GM18858 (cell line): Measurements from ENCODE around the gene PRIMA1.

Experiments
- ATAC-seq: cut with Tn5 transposase; IDR thresholded peaks from one replicate; pipeline ENCODE4 v1.9.1; 2021; ENCODE audit not compliant: unreplicated experiment

The PRIMA1 gene

DNA sequence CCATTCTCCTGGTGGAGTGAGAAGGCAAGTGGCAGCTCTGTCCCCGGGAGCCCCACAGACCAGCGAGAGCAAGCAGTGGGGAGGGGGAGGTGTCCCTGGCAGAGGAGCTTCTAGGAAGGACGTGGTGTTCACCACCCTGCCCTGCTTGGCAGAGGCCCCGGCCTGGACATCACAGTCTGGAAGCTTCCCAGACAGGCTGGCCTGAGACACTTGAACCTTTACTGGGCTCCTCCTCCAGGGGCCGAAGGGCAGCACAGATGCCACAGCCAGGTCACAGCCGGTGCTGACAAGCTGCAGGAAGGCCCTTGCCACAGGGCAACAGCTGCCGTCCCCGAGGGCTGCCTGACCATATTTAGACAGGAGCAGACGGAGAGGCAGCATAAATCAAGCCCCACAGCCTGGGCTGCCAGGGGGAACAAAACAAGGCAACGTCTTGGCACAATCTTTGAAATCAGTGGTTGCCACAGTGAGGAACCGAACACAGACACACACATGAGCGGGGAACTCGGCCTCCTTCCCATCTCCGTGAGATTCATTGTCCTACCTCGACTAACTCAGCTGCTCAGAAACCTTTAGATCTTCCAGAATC lies 28.5 kb downstream of the PRIMA1 start:
- no peak for ATAC-seq

DNA sequence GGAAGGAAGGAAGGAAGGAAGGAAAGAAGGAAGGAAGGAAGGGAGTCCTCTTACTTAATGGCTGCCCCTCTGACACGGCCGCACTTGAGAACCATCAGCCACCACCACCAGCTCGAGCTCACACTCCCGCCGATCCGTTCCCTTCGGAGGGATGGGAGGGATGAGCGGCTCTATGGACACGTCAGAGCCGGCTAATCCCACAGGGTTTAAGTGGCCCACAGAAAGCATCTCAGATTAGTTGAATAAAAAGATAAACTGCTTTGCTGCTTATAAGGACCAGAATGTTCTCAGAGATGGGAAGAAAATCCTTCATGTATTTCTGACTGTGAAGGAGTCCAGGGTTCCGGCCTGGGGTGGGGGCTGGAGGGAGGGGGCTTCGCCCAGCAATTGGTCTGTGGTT lies 31.1 kb downstream of the PRIMA1 start:
- no peak for ATAC-seq

DNA sequence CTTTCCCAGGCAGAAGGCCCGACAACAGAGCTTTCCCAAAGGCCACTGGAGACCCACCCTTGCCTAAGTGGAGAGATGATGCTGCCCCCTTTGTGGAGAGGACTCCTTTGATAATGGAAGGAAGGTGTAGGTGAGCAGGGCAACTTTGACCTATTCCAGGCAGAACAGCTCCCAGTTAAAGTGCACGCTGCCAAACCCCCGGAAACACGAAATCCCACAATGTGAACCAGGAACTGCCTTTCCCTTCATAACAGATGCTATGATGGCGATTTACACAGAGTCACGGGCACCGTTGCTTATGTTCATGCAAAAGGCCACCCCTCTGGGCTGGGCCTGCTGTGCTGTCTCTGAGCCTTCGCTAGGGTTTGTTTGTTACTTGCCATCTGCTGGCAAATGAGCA lies 34.6 kb downstream of the PRIMA1 start:
- no peak for ATAC-seq

DNA sequence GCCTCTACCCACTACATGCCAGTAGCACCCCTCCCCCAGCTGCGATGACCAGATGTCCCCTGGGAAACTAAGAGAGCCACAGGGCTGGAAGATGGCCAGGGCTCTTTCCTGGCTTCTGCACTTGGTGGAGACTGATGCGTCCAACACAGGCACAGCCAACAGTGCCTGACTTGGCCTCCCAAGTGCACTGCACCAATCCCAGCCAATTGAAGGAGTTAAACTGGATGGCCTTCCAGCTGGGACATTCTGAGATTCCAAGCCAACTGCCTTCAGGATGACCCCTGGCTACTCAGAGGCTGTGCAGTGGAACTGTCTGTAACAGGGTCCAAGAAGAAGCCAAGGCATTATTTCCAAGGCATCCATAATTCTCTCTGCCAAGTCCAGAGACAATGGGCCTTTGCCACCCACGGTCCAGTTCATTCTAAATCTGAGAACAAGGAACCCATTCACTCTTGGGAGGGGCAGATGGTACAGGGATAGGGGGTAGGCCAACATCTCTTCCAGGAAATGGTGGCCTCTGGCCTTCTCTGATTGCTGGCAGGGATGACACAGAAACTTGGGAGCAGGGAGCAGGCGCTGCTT lies 35.2 kb downstream of the PRIMA1 start:
- no peak for ATAC-seq

DNA sequence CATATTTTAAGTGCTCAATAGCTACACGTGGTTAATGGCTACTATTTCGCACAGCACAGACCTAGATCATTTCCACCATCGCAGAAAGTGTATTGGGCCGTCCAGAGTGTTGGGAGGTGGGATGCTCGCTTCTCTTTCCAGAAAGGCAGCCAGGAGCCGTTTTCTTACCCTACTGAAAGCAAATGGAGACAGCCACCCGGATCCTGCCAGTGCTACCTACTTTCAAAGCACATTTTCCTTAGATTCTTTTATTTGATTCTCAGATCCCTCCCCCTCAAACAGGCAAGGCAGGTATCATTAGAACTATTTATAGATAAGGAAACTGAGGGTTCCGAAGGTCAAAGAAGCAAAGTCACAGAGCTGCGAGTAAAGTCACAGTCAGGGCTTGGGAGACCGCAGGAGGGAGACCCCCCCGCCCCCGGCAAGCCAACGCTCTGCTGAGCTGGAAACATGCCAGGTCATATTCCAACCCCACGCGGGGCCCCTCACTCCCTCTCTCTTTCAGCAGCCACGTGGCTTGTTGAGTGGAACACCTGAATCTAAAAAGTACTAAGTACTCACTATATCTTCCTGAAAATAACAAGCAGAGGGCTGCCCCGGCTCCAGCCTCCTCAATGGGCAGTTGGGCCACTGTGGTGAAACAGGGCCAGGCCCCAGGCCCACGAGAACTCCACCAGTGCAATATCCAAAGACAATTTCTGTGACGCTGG lies 36.2 kb downstream of the PRIMA1 start:
- ATAC-seq = no peak

DNA sequence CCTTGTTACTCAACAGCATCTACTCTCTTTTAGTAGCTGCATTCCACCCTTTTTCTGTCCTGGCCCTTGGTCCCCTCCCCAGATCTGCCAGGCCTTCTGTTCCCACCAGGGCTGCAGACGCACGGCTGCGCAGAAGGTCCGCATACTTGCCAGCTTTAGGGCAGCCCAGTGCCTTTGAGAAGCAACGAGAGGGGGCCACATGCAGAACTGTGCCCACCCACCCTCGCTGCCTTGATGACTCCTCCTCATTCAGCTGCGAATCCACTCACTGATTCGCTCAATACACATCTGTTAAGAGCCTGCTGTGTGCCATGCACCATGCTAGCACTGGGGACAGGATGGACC lies 39.2 kb downstream of the PRIMA1 start:
- no peak for ATAC-seq

DNA sequence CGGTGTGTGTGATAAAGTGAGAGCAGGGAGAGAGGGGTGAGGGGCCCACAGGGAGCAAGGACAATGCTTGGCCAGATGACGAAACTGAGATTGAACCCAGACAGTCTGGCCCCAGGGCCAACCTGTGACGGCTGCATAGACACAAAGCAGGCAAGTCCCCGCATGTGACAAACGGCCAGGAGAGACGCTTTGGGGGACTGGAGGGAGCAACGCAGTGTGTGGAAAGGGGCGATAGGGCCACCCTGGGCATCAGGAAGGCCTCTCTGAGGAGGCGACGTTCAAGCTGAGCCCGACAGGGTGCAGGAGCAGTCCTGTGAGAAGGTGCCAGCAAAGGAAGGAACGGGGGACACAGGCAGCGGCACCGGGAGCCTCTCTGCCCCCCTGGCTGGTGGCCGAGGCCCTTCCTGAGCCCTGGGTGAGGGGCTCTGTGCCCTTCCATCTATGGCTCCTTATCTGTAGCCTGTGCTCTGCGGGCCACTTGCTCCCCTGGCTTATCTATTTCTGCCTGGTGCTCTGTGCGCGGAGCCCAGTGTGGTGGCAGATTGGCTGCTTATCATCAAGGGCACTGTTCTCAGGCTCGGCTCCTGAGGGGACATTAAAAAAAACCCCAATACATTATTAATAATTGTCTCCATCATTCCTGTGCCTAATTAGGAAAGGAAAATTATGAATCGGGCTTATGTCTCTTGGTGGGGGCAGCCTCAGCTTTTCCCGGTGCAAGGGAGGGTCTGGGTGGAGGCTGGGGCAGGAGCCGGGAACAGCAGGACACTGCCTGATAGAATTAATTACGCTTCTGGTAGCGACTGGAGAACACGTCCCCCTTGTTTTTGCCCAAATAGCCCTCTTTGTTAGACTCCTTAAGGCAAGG lies 39.8 kb downstream of the PRIMA1 start:
- ATAC-seq = no peak

DNA sequence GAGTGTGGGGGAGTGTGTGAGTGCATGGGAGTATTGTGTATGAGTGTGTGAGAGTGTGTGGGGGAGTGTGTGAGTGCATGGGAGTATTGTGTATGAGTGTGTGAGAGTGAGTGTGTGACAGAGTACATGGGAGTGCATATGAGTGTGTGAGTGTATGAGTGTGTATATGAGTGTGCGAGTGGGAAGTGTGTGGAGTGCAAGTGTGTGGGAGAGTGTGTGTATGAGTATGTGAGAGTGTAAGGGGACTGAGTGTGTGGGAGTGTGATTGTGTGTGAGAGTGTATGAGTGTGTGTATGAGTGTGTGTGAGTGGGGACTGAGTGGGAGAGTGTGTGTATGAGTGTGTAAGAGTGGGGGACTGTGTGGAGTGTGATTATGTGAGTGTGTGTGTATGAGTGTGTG lies 40.7 kb downstream of the PRIMA1 start:
- ATAC-seq = no peak

DNA sequence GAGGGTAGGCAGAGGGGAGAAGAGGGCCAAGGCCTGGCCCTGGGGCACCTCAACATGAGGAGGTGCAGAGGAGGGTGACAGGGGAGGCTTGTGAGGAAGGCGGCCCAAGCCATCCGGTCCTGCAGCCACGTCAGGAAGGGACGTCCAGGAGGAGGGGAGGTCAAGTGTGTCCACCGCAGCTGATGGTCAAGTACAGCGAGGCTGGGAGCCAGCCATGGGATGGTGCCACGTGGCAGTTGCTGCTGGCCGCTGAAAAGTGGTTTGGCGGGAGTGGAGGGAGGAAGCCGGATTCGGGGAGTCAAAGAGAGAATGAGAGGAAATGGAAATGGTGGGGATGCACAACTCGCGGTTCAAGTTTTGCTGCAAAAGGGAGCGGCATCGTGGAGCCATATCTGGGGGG lies 41.2 kb downstream of the PRIMA1 start:
- ATAC-seq = no peak

DNA sequence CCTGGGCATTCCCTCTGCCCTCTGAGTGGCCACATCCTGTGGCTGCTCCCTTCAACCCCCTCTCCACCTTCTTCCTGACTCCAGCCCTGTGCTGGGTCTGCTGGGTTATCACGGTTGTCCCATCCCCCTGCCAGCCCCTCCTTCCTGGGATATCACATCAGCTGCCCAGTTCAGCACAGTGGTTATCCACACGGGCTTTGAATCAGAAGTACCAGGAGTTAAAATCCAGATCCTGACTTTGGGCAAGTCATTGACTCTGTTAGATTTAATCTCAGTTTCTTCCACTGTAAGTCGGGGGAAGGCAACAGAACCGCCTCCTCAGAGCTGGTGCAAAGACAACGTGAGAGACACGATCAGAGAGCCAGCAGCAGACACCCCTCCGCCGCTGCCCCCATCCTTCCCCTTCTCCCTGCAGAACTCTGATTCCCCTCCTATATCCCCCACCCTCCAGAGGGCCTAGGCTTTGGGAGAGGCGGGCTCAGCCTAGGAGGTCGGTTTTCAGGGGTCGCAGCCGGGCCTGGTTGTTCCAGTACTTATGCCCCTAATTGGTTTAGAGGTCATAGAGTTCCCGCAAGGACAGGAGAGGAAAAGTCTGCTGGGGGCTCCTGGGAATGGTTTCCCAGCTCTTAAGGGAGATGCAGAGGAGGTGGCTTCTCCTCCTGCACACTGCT lies 42.5 kb downstream of the PRIMA1 start:
- ATAC-seq = no peak

DNA sequence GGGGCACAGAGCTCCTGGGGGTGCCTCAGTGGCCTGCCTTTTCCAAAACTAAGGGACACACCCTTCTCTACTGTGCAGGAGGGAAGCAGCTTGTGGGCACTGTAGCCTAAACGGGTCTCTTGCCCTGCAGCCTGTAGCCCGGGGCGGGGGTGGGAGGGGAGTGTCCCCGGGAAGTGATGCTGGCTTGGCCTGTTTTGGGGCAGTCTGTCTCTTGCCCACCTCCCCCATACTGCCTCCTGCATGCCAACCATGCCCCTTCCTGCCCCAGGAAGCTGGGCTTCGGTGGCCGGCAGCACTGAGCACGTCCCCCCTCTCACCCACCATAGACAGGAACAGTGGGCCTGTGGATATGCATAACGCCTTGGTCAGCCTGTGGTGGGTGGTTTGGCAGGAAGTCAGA lies 43.4 kb downstream of the PRIMA1 start:
- no peak for ATAC-seq

DNA sequence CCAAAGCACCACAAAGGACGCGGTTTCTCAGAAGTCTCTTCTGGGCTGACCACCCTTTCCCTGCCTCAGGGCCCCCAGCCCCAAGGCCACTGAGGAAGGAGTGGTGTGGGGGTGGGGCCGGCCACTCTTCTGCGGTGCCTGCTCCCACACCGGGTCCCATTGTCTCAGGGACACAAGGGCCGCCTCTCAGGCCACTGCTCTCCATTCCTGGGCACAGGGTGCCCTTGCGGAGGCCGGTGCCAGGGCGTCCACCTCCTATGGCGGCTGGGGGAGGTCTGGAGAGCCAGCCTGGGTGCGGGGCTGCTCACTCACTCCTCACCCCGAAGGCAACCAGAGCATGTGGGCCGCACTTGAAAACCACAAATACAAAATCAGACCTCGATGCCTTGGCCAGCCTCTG lies 44.1 kb downstream of the PRIMA1 start:
- ATAC-seq = no peak

DNA sequence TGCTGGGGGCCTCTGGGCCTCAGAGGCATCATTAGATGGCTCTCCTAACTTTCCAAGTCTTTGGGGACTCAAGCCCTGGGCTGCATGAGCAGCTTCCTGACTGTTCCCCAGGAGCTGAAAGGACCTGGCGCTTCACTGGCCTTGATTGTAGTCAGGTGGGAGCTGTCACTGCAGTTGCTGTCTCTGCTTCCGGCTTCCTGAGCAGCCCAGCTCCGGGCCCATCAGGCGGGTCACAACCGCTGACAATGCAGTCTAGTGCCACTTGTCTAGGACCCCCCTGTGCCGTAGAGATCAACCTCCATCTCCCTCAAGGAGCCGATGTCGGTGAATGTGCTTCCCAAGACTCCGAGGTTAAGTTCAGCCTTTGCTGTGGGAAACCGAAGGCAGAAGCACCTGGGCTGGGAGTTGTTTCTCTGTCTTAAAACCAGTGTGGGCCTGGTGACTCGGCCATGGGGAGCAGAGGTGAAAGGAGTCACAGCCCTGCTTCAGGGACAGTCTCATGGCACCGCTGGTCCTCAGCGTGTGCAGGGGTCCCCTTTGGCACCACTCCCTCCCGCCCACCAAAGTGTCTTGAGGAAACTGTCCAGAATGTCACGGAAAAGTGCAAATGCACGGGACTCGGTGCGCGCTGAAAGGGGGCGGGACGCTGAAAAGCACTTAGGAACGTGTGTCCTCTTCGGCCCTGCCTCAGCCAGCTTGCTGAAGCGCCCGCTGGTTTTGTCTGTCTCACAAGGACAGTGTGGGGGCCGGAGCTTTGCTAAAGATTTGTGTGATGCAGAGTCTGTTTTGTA lies 44.8 kb downstream of the PRIMA1 start:
- ATAC-seq = no peak

DNA sequence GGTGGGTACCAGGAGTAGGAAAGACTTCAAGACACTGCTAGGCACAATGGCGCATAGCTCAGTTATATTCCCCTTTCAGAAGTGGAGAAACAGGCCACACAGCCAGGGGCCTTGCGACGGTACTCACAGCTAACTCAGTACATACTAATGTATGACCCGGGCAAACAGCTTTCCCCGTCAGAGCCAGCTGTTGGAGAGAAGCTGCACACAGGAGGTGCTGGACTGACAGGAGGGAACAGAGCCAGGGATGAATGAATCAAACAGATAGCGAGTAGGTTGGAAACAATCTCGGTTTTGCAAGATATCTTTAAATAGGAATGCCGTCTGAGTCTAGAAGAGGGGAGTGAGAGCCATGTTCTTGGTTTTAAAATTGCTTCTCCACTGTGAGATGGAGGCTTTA lies 45.5 kb downstream of the PRIMA1 start:
- ATAC-seq = no peak

DNA sequence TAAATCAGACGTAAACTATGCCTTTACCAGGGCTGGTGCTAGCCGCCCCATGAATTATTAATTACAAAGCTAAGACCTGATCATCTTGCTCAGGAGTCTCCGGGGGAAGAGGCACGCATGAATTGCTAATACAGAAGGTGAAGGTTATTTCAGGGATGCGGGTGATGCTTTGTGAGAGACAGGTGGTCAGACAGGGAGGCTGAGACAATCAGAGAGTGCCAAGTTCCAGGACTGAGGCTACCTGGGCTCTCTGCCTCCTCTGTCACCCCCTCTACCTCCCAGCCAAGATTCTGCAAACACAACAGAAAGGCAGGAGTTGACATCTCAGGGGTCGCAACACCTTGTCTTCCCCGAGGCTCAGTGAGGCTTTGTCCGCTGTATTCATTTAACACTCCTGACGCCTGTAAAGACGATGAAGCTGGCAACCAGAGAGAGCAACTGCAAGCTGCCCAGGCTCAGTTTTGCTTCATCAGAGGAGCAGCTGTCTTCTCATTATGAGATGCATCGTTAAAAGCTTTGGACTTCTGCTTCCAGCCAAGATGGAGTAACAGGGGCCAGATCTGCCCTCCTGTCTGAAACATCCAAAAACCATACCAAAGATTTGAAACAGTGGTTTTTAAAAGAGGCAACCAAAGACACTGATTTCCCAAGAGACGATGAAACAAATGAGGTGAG lies 46.6 kb downstream of the PRIMA1 start:
- no peak for ATAC-seq

DNA sequence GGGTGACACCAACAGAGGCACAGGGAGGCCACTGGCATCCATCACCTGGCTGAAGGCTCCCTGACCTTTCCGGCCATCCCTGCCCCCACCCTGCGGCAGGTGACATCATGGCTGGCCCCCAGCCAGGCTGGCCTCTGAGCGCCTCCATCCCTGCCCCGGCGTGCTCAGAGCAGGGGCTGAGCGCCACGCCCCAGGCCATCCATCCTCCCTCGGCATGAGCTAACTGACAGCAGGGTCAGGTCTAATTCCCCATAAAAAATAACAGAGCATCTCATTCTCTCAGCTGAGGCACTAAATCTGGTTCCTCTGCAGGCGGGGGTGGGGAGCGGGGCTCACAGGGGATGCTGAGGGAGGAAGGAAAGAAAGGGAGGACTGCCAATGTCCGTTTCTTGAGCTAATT lies 50.7 kb downstream of the PRIMA1 start:
- ATAC-seq = no peak

DNA sequence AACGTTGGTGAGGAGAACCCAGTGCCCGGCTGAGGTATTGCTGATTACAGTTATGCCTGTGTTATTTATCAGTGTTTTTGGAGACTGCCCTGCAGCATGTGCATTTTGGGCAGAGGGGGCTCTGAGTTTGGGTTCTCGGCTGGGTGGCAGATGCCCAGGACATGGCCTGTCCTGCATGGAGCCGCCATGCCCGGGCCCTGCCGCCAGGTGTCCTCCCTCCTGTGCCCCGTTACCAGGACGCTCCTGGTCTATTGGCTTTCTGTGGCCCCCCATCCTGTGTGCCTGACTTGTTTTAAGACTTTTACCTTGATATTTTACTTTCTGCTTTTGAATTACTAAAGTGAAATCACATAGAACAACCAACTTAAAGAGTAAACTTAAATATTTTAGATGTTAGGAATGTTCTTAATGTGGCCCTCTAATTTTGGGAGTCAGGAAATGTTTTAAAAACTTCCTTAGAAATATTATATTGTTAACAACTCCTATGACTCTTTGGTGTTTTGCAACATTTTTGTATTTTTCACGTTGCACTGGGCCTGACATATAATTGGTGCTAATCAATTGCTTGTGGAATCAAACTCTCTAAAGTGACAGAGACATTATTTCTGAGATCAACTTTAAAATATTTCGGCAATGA lies 51.8 kb downstream of the PRIMA1 start:
- no peak for ATAC-seq

DNA sequence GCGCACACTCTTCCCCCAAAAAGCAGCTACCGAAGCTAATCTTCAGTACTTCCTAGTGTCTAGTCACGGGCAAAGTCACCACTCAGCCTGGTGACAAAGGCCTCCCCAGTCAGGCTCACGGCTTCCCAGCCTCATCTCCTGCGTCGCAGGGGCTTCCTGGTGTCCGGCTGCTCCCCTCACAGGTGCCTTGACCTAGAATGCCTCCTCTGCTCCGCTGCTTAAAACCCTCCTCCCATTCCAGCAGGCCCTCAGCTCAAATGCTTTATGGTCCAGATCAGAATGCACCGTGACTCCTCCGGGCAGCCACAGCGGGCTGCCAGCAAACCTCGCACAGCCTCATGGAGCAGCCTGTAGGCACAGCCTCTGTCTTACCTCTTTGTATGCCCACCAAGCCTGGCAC lies 53.1 kb downstream of the PRIMA1 start:
- no peak for ATAC-seq

DNA sequence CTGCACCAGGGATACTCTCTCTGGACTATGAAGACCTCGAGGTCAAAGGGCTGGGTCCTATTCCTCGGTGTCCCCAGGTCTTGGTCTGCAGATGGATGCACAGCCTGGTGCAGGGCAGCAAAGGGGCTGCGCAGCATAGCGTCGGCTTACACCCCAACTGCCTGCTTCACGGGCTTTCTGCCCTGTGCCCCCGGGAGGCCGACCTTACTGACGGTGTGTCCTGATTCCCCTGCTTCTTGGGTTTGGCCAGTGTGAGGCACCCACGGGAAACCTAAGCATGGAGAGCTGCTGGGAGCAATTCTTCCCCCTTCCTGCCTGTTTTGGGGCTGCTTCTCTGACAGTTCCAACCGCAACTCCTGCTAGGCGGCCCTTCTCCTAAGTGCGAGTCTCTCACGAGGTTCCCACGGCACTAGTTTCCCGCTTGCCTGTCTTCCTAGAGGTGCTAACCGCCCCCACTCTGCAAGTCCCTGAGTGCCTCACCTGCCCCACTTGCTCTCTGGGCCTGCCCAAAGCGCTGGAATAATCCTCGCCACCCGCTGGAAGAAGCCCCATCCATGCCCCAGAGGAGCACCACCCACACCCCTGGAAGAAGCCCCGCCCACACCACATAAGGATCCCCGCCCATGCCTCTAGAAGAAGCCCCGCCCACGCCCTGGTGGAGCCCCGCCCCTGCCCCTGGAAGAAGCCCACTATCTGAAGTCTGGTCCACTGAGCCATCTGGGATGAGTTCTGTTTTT lies 54.0 kb downstream of the PRIMA1 start:
- no peak for ATAC-seq
